HG03097 (cell line): ENCODE measurements around the gene GDI1.
"Not testable (repeated sequence)": the region's sequence is repeated elsewhere in the genome, so short reads cannot be mapped to it uniquely, and the experiment has no call there.

Experiments used
- ATAC-seq: cut with Tn5 transposase; IDR thresholded peaks from one replicate; pipeline ENCODE4 v1.9.1; 2021; ENCODE audit not compliant: unreplicated experiment, low FRiP score

GDI1 gene

GRCh38 chrX:154436983-154437752 is at the start of gene GDI1:
GDI1 (plus strand) TSS chrX:154437154; CDS start chrX:154437255, 101 bp downstream.
- no peak for ATAC-seq

- peak; percentile 33 for ATAC-seq
Observed at GRCh38 chrX:154388094-154388493, 48.9 kb upstream of the GDI1 start.

- ATAC-seq = not testable (repeated sequence)
Observed at GRCh38 chrX:154388649-154389048, 48.3 kb upstream of the GDI1 start.

- ATAC-seq = peak; percentile 62
Observed at GRCh38 chrX:154389812-154390747, 46.9 kb upstream of the GDI1 start.

- ATAC-seq = not testable (repeated sequence)
Observed at GRCh38 chrX:154396363-154396762, 40.6 kb upstream of the GDI1 start.

GRCh38 chrX:154396973-154397887 is 39.7 kb upstream of the GDI1 start:
- peak; percentile 37 for ATAC-seq

GRCh38 chrX:154397888-154398667 is 38.9 kb upstream of the GDI1 start, which contains the start of gene RPL10:
RPL10 (plus strand) TSS chrX:154398377; CDS start chrX:154398520, 143 bp downstream.
- peak; percentile 80 for ATAC-seq

GRCh38 chrX:154398668-154399526 is 38.1 kb upstream of the GDI1 start:
- no peak for ATAC-seq

GRCh38 chrX:154399527-154400368 is 37.2 kb upstream of the GDI1 start:
- no peak for ATAC-seq

GRCh38 chrX:154400369-154400817 is 36.6 kb upstream of the GDI1 start:
- not testable (repeated sequence) for ATAC-seq

GRCh38 chrX:154401045-154401799 is 35.7 kb upstream of the GDI1 start:
- no peak for ATAC-seq

- ATAC-seq = no peak
Observed at GRCh38 chrX:154401918-154402621, 34.9 kb upstream of the GDI1 start.

GRCh38 chrX:154402622-154403127 is 34.3 kb upstream of the GDI1 start:
- ATAC-seq = no peak

- ATAC-seq = no peak
Observed at GRCh38 chrX:154403192-154403591, 33.8 kb upstream of the GDI1 start.

GRCh38 chrX:154403858-154404257 is 33.1 kb upstream of the GDI1 start:
- ATAC-seq = no peak

GRCh38 chrX:154404625-154405192 is 32.2 kb upstream of the GDI1 start:
- ATAC-seq = no peak
